ENCODE data around the gene CDHR5. TPM values are rescaled to one million over a fixed set of nuclear protein-coding genes. Genes with fewer than 3 reads are reported as not detected.

CDHR5 gene
- total RNA-seq, 2 experiments from 2014 or later = not detected

- Mint-ChIP-seq H3K27me3 (no peaks in the 10 kb centered on the region), H3K36me3 (ENCODE audit: low read depth) (peaks cover 6% of the 10 kb centered on the region), H3K9me3 (no peaks in the 10 kb centered on the region), H3K4me1 (ENCODE audit: low read depth) (peaks cover 9% of the 10 kb centered on the region), H3K4me3 (no peak overlapping the region), H3K27ac (no peak overlapping the region)
- ATAC-seq = no peak
- ChIA-PET POLR2A (no interaction called here), CTCF (no interaction called here)
- DNase-seq = no peak
- no peak for TF ChIP-seq CTCF (IDR thresholded peaks at IDR 0.05)
- intact Hi-C loops (cut with micrococcal nuclease) = no loop called here
Measured at GRCh38 chr11:618856-619627, 5.7 kb downstream of the CDHR5 start.

GRCh38 chr11:617912-618682 lies 6.7 kb downstream of the CDHR5 start:
- DNase-seq (no peak), ATAC-seq (no peak)
- no peak for TF ChIP-seq CTCF (IDR thresholded peaks at IDR 0.05)
- Mint-ChIP-seq H3K27ac (no peak overlapping the region), H3K9me3 (no peaks in the 10 kb centered on the region), H3K4me3 (no peak overlapping the region), H3K36me3 (ENCODE audit: low read depth) (peaks cover 6% of the 10 kb centered on the region), H3K4me1 (ENCODE audit: low read depth) (peaks cover 11% of the 10 kb centered on the region), H3K27me3 (no peaks in the 10 kb centered on the region)
- ChIA-PET POLR2A (no interaction called here), CTCF (no interaction called here)
- intact Hi-C loops (cut with micrococcal nuclease) = no loop called here

GRCh38 chr11:617199-617911 lies 7.4 kb downstream of the CDHR5 start:
- Mint-ChIP-seq H3K4me3 (no peak overlapping the region), H3K27ac (no peak overlapping the region), H3K9me3 (no peaks in the 10 kb centered on the region), H3K4me1 (ENCODE audit: low read depth) (peaks cover 11% of the 10 kb centered on the region), H3K27me3 (no peaks in the 10 kb centered on the region), H3K36me3 (ENCODE audit: low read depth) (peaks cover 6% of the 10 kb centered on the region)
- ATAC-seq (no peak), DNase-seq (no peak)
- ChIA-PET CTCF (no interaction called here), POLR2A (no interaction called here)
- TF ChIP-seq CTCF (IDR thresholded peaks at IDR 0.05) = no peak
- intact Hi-C loops (cut with micrococcal nuclease) = no loop called here

- Mint-ChIP-seq H3K36me3 (ENCODE audit: low read depth) (peaks cover 4% of the 10 kb centered on the region), H3K4me3 (peak overlapping the region; percentile 84), H3K9me3 (no peaks in the 10 kb centered on the region), H3K27me3 (no peaks in the 10 kb centered on the region), H3K27ac (peak overlapping the region; percentile 90), H3K4me1 (ENCODE audit: low read depth) (peaks cover 11% of the 10 kb centered on the region)
- intact Hi-C loops (cut with micrococcal nuclease) = no loop called here
- TF ChIP-seq CTCF (IDR thresholded peaks at IDR 0.05) = no peak
- ChIA-PET CTCF (no interaction called here), POLR2A (interaction anchor here (0.8 to 1.5 kb wide), 3 partner anchors 11 to 53 kb away, joined by 3 to 6 read pairs (median 4); partner anchors contain the start of gene SCT)
- no peak for ATAC-seq
- DNase-seq = no peak
Measured at GRCh38 chr11:616320-617198, 8.2 kb downstream of the CDHR5 start.

All from activated CD8-positive, alpha-beta T cell treated with anti-CD3 and anti-CD28 coated beads for 36 hours (primary cell).